ENCODE results near the gene DYNC1I2.

DNA sequence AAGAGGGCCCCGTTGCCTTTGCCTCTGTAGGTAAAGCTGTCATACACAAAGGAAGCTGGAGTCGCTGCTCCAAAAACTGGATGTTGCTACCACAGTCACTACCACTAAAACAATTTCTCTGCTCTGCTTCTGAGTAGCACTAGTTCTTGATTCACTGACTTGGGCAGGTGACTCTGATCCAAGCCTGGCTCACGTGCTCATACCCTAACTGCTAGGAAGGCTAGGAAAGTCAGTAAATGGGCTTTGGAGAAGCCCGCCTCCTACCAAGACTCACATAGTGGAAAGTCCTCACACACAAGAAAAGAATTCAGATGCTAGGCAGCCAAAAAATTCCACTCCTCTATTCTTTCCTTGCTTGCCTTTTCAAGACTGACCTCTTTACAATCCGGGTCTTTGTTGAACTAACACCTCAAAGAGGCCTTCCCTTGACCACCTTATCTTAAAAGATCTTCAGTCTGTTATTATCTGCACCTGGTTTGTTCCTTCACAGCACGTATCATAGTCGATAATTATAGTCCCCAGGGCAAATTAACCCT, 11.4 kb upstream of the DYNC1I2 start:
- TF ChIP-seq, protein P1, sequence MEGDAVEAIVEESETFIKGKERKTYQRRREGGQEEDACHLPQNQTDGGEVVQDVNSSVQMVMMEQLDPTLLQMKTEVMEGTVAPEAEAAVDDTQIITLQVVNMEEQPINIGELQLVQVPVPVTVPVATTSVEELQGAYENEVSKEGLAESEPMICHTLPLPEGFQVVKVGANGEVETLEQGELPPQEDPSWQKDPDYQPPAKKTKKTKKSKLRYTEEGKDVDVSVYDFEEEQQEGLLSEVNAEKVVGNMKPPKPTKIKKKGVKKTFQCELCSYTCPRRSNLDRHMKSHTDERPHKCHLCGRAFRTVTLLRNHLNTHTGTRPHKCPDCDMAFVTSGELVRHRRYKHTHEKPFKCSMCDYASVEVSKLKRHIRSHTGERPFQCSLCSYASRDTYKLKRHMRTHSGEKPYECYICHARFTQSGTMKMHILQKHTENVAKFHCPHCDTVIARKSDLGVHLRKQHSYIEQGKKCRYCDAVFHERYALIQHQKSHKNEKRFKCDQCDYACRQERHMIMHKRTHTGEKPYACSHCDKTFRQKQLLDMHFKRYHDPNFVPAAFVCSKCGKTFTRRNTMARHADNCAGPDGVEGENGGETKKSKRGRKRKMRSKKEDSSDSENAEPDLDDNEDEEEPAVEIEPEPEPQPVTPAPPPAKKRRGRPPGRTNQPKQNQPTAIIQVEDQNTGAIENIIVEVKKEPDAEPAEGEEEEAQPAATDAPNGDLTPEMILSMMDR (IDR thresholded peaks at IDR 0.05): no peak
- TF ChIP-seq POLR2A (IDR thresholded peaks at IDR 0.05): no peak
- no peak for TF ChIP-seq POLR2AphosphoS5 (IDR thresholded peaks at IDR 0.05; ENCODE audit: insufficient read depth in 1 of 2, low read depth in 1 of 2)
